HL-60/S4 treated with phorbol 12-myristate 13-acetate at 8.2 ng/mL for 4 days and 3 days (cell line): ENCODE data around the gene EIF2B1.

Experiments
- in situ Hi-C: fragments of 300-500 bp; cut with MboI; formaldehyde crosslinking; loops from 2 replicates; pipeline ENCODE4 v1.15.0; 2022; ENCODE audit warnings: low sequenced_read_pairs

The EIF2B1 gene

GRCh38 chr12:123633379-123634141, at the start of gene EIF2B1, which contains the start of gene GTF2H3:
Gene EIF2B1, minus strand, starts transcription at chr12:123633686. Its CDS starts 129 bp downstream, at chr12:123633557.
Gene GTF2H3, plus strand, starts transcription at chr12:123633829. Its CDS starts 31 bp downstream, at chr12:123633860.
- in situ Hi-C loops, result no loop called here

GRCh38 chr12:123681605-123682004, 48.1 kb upstream of the EIF2B1 start:
- in situ Hi-C loops, result no loop called here

- in situ Hi-C loops, result no loop called here
These were observed 45.5 kb upstream of the EIF2B1 start for GRCh38 chr12:123678981-123679380.

DNA sequence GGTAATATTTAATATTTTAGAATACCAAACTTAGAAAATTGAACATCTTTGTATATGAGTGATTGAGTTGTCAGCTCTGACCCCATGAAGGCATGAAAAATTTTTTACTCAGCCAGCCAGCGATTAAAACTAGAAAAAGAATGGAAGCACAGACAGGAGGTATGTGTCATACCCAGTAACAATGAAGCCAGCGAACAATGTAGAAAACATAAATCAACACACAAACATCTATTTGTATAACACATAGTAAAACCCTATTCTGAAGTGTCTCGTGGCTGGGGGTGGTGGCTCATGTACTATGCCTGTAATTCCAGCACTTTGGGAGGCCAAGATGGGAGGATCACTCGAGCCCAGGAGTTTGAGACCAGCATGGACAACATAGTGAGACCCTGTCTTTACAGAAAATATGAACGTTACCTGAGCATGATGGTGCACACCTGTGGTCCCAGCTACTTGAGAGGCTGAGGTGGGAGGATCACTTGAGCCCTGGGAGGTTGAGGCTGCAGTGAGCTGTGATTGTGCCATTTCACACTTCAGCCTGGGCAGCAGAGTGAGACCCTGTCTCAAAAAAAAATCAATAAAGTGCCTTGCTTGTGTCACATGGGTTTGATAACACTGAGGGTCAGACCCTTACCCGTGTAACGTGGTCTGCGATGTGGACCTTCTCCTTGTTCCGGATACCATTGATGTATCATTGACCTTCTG, 43.3 kb upstream of the EIF2B1 start:
- in situ Hi-C loops, result no loop called here

GRCh38 chr12:123675436-123675835, 42.0 kb upstream of the EIF2B1 start:
- in situ Hi-C loops, result no loop called here

DNA sequence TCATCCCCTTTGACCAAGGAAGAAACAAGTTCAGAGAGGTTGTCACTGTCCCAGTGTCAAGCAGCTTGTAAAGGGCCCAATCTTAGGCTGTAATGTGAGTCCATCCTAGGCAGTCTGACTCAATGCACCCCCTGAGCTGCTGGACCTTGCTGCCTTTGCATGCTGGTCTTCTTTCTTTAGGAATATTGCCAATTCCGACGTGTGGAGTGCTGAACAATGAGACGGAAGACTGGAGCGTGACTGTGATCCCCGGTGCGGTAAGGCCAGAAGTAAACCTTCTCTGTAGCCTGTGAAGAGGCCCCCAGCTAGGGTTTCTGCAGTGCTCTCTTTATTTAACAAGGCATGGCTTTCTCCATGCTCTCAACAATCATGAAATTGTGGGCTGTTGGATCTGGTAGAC, 38.4 kb upstream of the EIF2B1 start:
- in situ Hi-C loops, result no loop called here

GRCh38 chr12:123670882-123671728, 37.6 kb upstream of the EIF2B1 start, which contains the start of gene TCTN2:
Gene TCTN2, plus strand, starts transcription at chr12:123671113. Its CDS starts 128 bp downstream, at chr12:123671241.
- in situ Hi-C loops, result no loop called here

DNA sequence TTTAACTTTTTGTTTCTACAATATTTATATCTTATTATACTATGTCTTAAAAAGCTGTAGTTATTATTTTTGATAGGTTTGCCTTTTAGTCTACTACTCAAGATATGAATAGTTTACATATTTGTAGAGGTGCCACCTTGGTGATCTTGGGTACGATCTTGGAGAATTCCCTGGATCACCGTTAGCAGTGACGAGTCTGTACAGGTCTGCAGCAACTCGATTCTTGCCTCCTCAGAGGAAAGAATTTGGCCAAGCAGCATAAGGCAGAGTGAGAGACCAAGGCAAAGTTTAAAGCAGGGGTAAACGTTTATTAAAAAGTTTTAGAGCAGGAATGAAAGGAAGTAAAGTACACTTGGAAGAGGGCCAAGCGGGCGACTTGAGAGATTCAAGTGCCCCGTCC, 34.3 kb upstream of the EIF2B1 start:
- in situ Hi-C loops, result no loop called here

GRCh38 chr12:123659996-123660727, 26.7 kb upstream of the EIF2B1 start:
- in situ Hi-C loops, result no loop called here

DNA sequence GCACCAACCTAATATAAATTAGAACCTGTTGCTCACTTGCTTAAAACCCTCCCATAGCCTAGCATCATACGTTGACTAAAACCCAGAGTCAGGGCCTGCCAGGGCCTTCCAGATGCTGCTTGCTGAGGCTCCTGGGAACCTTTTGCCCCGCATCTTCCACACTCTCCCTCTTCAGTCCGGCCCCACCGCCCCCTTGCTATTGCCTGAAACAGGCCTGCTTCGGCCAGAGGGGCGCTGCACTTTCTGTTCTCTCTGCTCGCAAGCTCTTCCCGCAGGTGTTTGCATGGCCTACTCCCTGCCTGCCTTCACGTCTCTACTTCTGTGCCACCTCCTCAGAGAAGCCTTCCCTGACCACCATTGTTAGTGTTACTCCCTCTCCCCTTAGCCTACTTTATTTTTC, 23.7 kb upstream of the EIF2B1 start:
- in situ Hi-C loops, result no loop called here

- in situ Hi-C loops, result no loop called here
These were observed 22.9 kb upstream of the EIF2B1 start for GRCh38 chr12:123656392-123656791.

DNA sequence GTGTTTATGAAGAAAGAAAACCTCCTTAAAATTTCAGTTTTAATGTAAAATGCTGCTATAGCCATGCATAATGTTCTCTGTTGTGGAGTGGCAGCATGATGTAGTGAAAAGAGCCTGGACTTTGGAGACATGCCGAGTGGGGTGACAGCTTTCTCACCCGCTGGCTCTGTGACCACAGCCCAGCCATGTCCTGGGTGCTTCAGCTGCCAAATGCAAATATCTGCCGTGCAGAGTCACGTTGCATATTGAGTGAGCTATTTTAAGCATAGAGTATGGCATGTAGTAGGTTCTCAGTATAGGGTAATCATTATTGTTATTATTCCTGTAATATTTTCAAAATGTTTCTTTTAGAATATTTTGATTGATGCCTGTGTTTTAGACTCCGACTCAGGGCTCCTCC, 21.9 kb upstream of the EIF2B1 start:
- in situ Hi-C loops, result no loop called here

GRCh38 chr12:123654129-123654701, 20.7 kb upstream of the EIF2B1 start:
- in situ Hi-C loops, result no loop called here

DNA sequence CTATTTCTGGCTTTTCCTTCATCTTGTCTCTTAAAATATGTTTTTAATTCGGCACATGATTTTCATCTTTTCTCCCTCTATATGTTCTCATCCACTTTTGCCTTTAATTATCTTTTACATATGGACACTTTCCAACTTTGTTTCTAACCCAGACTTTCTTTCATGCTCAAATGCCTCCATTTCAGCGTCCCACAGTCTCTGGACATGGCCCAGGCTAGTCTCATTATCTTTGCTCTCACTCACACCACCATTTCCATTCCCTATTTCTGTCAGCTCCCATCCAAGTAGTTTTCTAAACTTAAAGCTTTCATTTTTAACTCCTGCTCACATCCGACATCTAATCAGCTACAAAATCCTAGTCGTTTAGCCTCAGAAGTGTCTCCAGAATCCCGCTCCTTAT, 14.9 kb upstream of the EIF2B1 start:
- in situ Hi-C loops, result no loop called here

- in situ Hi-C loops, result no loop called here
These were observed 12.4 kb upstream of the EIF2B1 start for GRCh38 chr12:123645878-123646277.

GRCh38 chr12:123645380-123645779, 11.9 kb upstream of the EIF2B1 start:
- in situ Hi-C loops, result no loop called here

- in situ Hi-C loops, result no loop called here
These were observed 10.4 kb upstream of the EIF2B1 start for GRCh38 chr12:123643911-123644310.

GRCh38 chr12:123634142-123634561, 666 bp upstream of the EIF2B1 start:
- in situ Hi-C loops, result no loop called here

- in situ Hi-C loops, result no loop called here
These were observed 11.6 kb downstream of the EIF2B1 start for GRCh38 chr12:123621619-123622530.
